Measurements from ENCODE around the gene MAST1. TPM values are rescaled to one million over a fixed set of nuclear protein-coding genes. Genes with fewer than 3 reads are reported as not detected.

MAST1 gene
- total and polyA plus RNA-seq, 5 experiments from 2014 or later = 0.22 to 4.4 (median 0.97) TPM

DNA sequence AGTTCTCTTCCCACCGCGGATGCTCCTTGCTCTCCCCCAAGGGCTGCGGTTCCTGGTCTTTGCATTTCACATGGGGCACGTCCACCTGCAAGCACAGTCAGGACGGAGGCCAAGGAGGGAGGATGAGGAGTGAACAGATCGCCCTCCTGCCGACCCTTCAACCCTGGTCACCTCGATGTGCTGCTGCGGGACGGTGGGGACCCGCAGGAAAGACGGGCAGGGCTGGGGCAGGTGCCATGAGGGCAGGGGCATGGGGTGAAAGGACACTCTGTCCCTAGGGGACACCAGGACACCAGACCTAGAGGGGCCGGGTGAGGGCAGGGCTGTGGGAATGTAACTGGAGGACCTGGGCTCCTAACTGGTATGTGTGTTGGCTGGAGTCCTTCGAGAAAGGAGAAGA is 79.9 kb downstream of the MAST1 start:
- Mint-ChIP-seq H3K4me3 (peak overlapping the region in 9 of 10 donors; percentile 7 to 77 (median 66)), H3K36me3 (peaks cover 0 to 6% (median 5%) of the 10 kb centered on the region in 3 donors), H3K4me1 (peaks cover 17 to 47% (median 28%) of the 10 kb centered on the region in 4 donors), H3K27ac (peak overlapping the region in 3 of 10 donors; percentile 24 to 96 (median 67)), H3K27me3 (peaks cover 0 to 2% (median 0%) of the 10 kb centered on the region in 5 donors), H3K9me3 (no peaks in the 10 kb centered on the region)
- POLR2A ChIA-PET = interaction anchor here (1.0 to 12.8 kb wide), 5 partner anchors 14 to 47 kb away, joined by 3 to 122 read pairs (median 9); partner anchors contain the start of genes DNASE2, FARSA and GCDH
- ATAC-seq (no peak), DNase-seq (no peak)

GRCh38 chr19:12921047-12921446 is 82.7 kb downstream of the MAST1 start:
- POLR2A ChIA-PET = interaction anchor here (0.7 to 12.8 kb wide), 3 partner anchors 11 to 174 kb away, joined by 3 to 122 read pairs (median 6); partner anchors contain the start of gene FARSA
- no peaks in the 10 kb centered on the region for H3K9me3 Mint-ChIP-seq
- H3K4me3 Mint-ChIP-seq = peak overlapping the region in 1 of 10 donors; percentile 12
- no peak for DNase-seq
- H3K4me1 Mint-ChIP-seq = peaks cover 6 to 20% (median 13%) of the 10 kb centered on the region in 4 donors
- H3K27ac Mint-ChIP-seq = peak overlapping the region in 5 of 10 donors; percentile 7 to 59 (median 47)
- H3K27me3 Mint-ChIP-seq = peaks cover 0 to 2% (median 0%) of the 10 kb centered on the region in 5 donors
- peaks cover 0 to 34% (median 13%) of the 10 kb centered on the region in 3 donors for H3K36me3 Mint-ChIP-seq
- ATAC-seq = no peak

GRCh38 chr19:12922959-12923358 is 84.6 kb downstream of the MAST1 start:
- Mint-ChIP-seq H3K27ac (peak overlapping the region in 4 of 10 donors; percentile 7 to 86 (median 50)), H3K9me3 (no peaks in the 10 kb centered on the region), H3K4me3 (peak overlapping the region in 1 of 10 donors; percentile 33), H3K27me3 (peaks cover 0 to 2% (median 0%) of the 10 kb centered on the region in 5 donors), H3K36me3 (peaks cover 0 to 51% (median 19%) of the 10 kb centered on the region in 3 donors), H3K4me1 (peaks cover 6 to 14% (median 13%) of the 10 kb centered on the region in 4 donors)
- ATAC-seq = no peak
- POLR2A ChIA-PET = interaction anchor here (1.4 to 12.8 kb wide), 2 partner anchors 9 to 10 kb away, joined by 3 to 122 read pairs; partner anchors contain the start of gene FARSA
- no peak for DNase-seq

Small RNAs within 50 kb of the gene (microRNA-seq; reads per million reads assigned to microRNA genes)
- gene MIR5695 (ENCODE audit: borderline microRNAs expressed) (not detected), gene MIR6794 (ENCODE audit: borderline microRNAs expressed) (not detected)

Other genes starting within 250 kb of the MAST1 start
- 10 to 100 TPM; 14.4 to 15.4 TPM for gene ZNF490, start 227.7 kb upstream of the MAST1 start, total RNA-seq
- gene ZNF490, start 227.7 kb upstream of the MAST1 start, polyA plus RNA-seq = 1 to 10 TPM; 3.7 to 6.8 (median 6.5) TPM
- gene ZNF791, start 227.6 kb upstream of the MAST1 start, total RNA-seq = 10 to 100 TPM; 46.2 to 48.0 TPM
- gene ZNF791, start 227.6 kb upstream of the MAST1 start, polyA plus RNA-seq = 10 to 100 TPM; 14.2 to 18.6 (median 17.9) TPM
- gene MAN2B1, start 171.8 kb upstream of the MAST1 start, total RNA-seq = 100 to 1,000 TPM in 1 of 2 experiments, 10 to 100 TPM in 1; 87.5 to 101 TPM
- gene MAN2B1, start 171.8 kb upstream of the MAST1 start, polyA plus RNA-seq = 10 to 100 TPM; 33.9 to 55.4 (median 34.7) TPM
- 10 to 100 TPM; 17.6 to 22.7 TPM for gene WDR83, start 171.7 kb upstream of the MAST1 start, total RNA-seq
- gene WDR83, start 171.7 kb upstream of the MAST1 start, polyA plus RNA-seq = 10 to 100 TPM; 12.6 to 19.9 (median 12.9) TPM
- 100 to 1,000 TPM; 219 to 224 TPM for gene DHPS, start 156.6 kb upstream of the MAST1 start, total RNA-seq
- 100 to 1,000 TPM in 1 of 3 donors, 10 to 100 TPM in 2; 74.8 to 108 (median 88.9) TPM for gene DHPS, start 156.6 kb upstream of the MAST1 start, polyA plus RNA-seq
- not detected for gene GNG14, start 150.5 kb upstream of the MAST1 start, total RNA-seq
- gene GNG14, start 150.5 kb upstream of the MAST1 start, polyA plus RNA-seq = not detected
- 1 to 10 TPM; 2.8 to 2.9 TPM for gene FBXW9, start 141.9 kb upstream of the MAST1 start, total RNA-seq
- gene FBXW9, start 141.9 kb upstream of the MAST1 start, polyA plus RNA-seq = 1 to 10 TPM; 4.3 to 5.7 (median 5.4) TPM
- 10 to 100 TPM; 80.5 to 81.7 TPM for gene TNPO2, start 114.6 kb upstream of the MAST1 start, total RNA-seq
- 1 to 10 TPM; 2.0 to 3.1 (median 2.6) TPM for gene TNPO2, start 114.6 kb upstream of the MAST1 start, polyA plus RNA-seq
- gene TRIR, start 103.8 kb upstream of the MAST1 start, total RNA-seq = 100 to 1,000 TPM; 197 to 220 TPM
- 100 to 1,000 TPM; 181 to 206 (median 205) TPM for gene TRIR, start 103.8 kb upstream of the MAST1 start, polyA plus RNA-seq
- gene GET3, start 101.0 kb upstream of the MAST1 start, total RNA-seq = 10 to 100 TPM; 26.7 to 30.9 TPM
- gene GET3, start 101.0 kb upstream of the MAST1 start, polyA plus RNA-seq = 10 to 100 TPM; 46.8 to 72.3 (median 55.7) TPM
- not detected for gene BEST2, start 86.7 kb upstream of the MAST1 start, total RNA-seq
- gene BEST2, start 86.7 kb upstream of the MAST1 start, polyA plus RNA-seq = not detected
- gene HOOK2, start 63.0 kb upstream of the MAST1 start, total RNA-seq = 10 to 100 TPM; 25.2 to 27.0 TPM
- 1 to 10 TPM; 3.0 to 4.3 (median 3.2) TPM for gene HOOK2, start 63.0 kb upstream of the MAST1 start, polyA plus RNA-seq
- 100 to 1,000 TPM in 1 of 2 experiments, 10 to 100 TPM in 1; 99.1 to 103 TPM for gene JUNB, start 47.0 kb upstream of the MAST1 start, total RNA-seq
- 1,000 to 10,000 TPM in 2 of 3 donors, 100 to 1,000 TPM in 1; 845 to 1,468 (median 1,203) TPM for gene JUNB, start 47.0 kb upstream of the MAST1 start, polyA plus RNA-seq
- gene PRDX2, start 36.7 kb upstream of the MAST1 start, total RNA-seq = 100 to 1,000 TPM; 108 to 112 TPM
- 100 to 1,000 TPM; 253 to 362 (median 333) TPM for gene PRDX2, start 36.7 kb upstream of the MAST1 start, polyA plus RNA-seq
- 1 to 10 TPM in 1 of 2 experiments, not detected in 1; 1.1 TPM for gene THSD8, start 36.4 kb upstream of the MAST1 start, total RNA-seq
- 1 to 10 TPM in 2 of 3 donors, under 1 TPM in 1; 0.96 to 3.1 (median 1.0) TPM for gene THSD8, start 36.4 kb upstream of the MAST1 start, polyA plus RNA-seq
- gene RNASEH2A, start 31.9 kb upstream of the MAST1 start, total RNA-seq = 10 to 100 TPM; 12.1 to 12.9 TPM
- gene RNASEH2A, start 31.9 kb upstream of the MAST1 start, polyA plus RNA-seq = 10 to 100 TPM; 16.3 to 22.6 (median 21.9) TPM
- not detected for gene RTBDN, start 3.9 kb upstream of the MAST1 start, total RNA-seq
- not detected for gene RTBDN, start 3.9 kb upstream of the MAST1 start, polyA plus RNA-seq
- 10 to 100 TPM; 26.2 to 27.3 TPM for gene DNASE2, start 42.9 kb downstream of the MAST1 start, total RNA-seq
- gene DNASE2, start 42.9 kb downstream of the MAST1 start, polyA plus RNA-seq = 10 to 100 TPM; 46.1 to 49.5 (median 46.2) TPM
- not detected for gene KLF1, start 48.7 kb downstream of the MAST1 start, total RNA-seq
- gene KLF1, start 48.7 kb downstream of the MAST1 start, polyA plus RNA-seq = under 1 TPM in 1 of 3 donors, not detected in 2; 0.45 TPM
- gene GCDH, start 52.6 kb downstream of the MAST1 start, total RNA-seq = 10 to 100 TPM; 68.5 to 69.8 TPM
- 10 to 100 TPM; 18.0 to 20.7 (median 19.8) TPM for gene GCDH, start 52.6 kb downstream of the MAST1 start, polyA plus RNA-seq
- 1 to 10 TPM in 1 of 2 experiments, not detected in 1; 1.8 TPM for gene SYCE2, start 80.8 kb downstream of the MAST1 start, total RNA-seq
- gene SYCE2, start 80.8 kb downstream of the MAST1 start, polyA plus RNA-seq = not detected
- 10 to 100 TPM; 54.6 to 60.5 TPM for gene FARSA, start 95.2 kb downstream of the MAST1 start, total RNA-seq
- gene FARSA, start 95.2 kb downstream of the MAST1 start, polyA plus RNA-seq = 10 to 100 TPM; 49.8 to 87.7 (median 63.6) TPM
- 100 to 1,000 TPM; 448 to 463 TPM for gene CALR, start 100.1 kb downstream of the MAST1 start, total RNA-seq
- gene CALR, start 100.1 kb downstream of the MAST1 start, polyA plus RNA-seq = 100 to 1,000 TPM; 135 to 190 (median 165) TPM
- 100 to 1,000 TPM; 117 to 125 TPM for gene RAD23A, start 107.3 kb downstream of the MAST1 start, total RNA-seq
- gene RAD23A, start 107.3 kb downstream of the MAST1 start, polyA plus RNA-seq = 100 to 1,000 TPM in 2 of 3 donors, 10 to 100 TPM in 1; 78.0 to 114 (median 102) TPM
- gene GADD45GIP1, start 118.7 kb downstream of the MAST1 start, total RNA-seq = 10 to 100 TPM; 17.3 to 17.8 TPM
- gene GADD45GIP1, start 118.7 kb downstream of the MAST1 start, polyA plus RNA-seq = 10 to 100 TPM; 59.4 to 65.1 (median 64.7) TPM
- gene DAND5, start 131.1 kb downstream of the MAST1 start, total RNA-seq = not detected
- not detected for gene DAND5, start 131.1 kb downstream of the MAST1 start, polyA plus RNA-seq
- gene NFIX, start 157.0 kb downstream of the MAST1 start, total RNA-seq = 1 to 10 TPM; 4.9 to 8.6 TPM
- 1 to 10 TPM in 1 of 3 donors, under 1 TPM in 1, not detected in 1; 0.68 to 1.5 TPM for gene NFIX, start 157.0 kb downstream of the MAST1 start, polyA plus RNA-seq